GM20000 (cell line): ENCODE data around the gene CDK11B.
A peak's percentile ranks its signal among the peaks of the same experiment; 100 is the strongest.

Source experiments
- DNase-seq: peaks from one replicate; pipeline ENCODE4 v3.0.0; 2012; ENCODE audit warnings: low spot score
- CTCF ChIP-seq: IDR thresholded peaks from 2 replicates; pipeline ENCODE4 v1.5.1; 2012; ENCODE audit warnings: mild to moderate bottlenecking, control low read depth; ENCODE audit errors: extremely low read depth, missing control alignments

The CDK11B gene

GRCh38 chr1:1601564-1602303 is 57.1 kb downstream of the CDK11B start:
- no peak for DNase-seq
- TF ChIP-seq CTCF: no peak

GRCh38 chr1:1600861-1601563 is 57.8 kb downstream of the CDK11B start:
- no peak for TF ChIP-seq CTCF
- DNase-seq: peak; percentile 24

- DNase-seq: peak; percentile 68
- no peak for TF ChIP-seq CTCF
Measured at GRCh38 chr1:1599935-1600860, 58.6 kb downstream of the CDK11B start, which contains the start of gene FNDC10. Gene FNDC10 (minus strand): TSS chr1:1600135. CDS start chr1:1600015, 120 bp downstream.

- TF ChIP-seq CTCF: peak; percentile 24
- peak; percentile 83 for DNase-seq
Measured at GRCh38 chr1:1599030-1599934, 59.5 kb downstream of the CDK11B start.

GRCh38 chr1:1598720-1599029 is 60.1 kb downstream of the CDK11B start:
- TF ChIP-seq CTCF: no peak
- DNase-seq: peak; percentile 33

- peak; percentile 31 for DNase-seq
- TF ChIP-seq CTCF: no peak
Measured at GRCh38 chr1:1598051-1598719, 60.6 kb downstream of the CDK11B start.
